GM10266 (cell line): ENCODE data around the gene RNU1-3.
"Not testable (repeated sequence)": the region's sequence is repeated elsewhere in the genome, so short reads cannot be mapped to it uniquely, and the experiment has no call there.

Source experiments
- DNase-seq: peaks from one replicate; pipeline ENCODE4 v3.0.0; 2012; ENCODE audit errors: extremely low spot score
- CTCF ChIP-seq: IDR thresholded peaks from 2 replicates; pipeline ENCODE4 v1.5.1; 2012; ENCODE audit warnings: mild to moderate bottlenecking, low read depth; ENCODE audit not compliant: control insufficient read depth, insufficient read depth; ENCODE audit errors: missing control alignments

RNU1-3 gene

DNA sequence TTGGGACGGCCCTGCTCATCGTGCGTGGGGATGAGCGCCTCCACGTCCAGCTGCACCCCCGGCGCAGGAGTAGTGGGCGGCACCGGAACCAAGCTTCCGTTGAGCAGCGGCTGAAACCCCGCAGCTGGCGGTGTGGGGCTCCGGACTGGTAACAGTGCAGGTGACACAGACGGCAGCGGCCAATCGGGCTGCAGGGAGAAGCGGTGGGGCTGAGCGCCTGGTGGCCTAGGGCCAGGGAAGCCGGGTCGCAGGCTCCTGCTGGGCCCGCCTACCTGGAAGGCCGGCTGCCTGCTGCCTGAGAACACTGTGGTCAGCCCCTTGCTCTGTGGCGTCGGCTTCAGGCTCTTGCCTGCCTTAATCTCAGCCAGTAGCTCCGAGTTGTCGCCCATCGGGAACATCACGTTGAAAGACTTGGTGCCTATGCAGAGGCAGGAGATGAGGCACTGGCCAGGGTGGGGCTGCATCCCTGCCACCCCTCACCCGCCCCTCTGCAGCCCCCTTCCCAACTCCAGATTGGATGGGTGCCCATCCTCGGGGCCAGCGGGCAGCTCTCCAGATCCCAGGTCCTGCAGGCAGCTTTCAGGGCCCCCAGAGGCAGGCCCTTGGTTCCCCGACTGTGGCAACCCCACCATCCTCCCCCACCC is 29.9 kb upstream of the RNU1-3 start:
- DNase-seq = not testable (repeated sequence)

DNA sequence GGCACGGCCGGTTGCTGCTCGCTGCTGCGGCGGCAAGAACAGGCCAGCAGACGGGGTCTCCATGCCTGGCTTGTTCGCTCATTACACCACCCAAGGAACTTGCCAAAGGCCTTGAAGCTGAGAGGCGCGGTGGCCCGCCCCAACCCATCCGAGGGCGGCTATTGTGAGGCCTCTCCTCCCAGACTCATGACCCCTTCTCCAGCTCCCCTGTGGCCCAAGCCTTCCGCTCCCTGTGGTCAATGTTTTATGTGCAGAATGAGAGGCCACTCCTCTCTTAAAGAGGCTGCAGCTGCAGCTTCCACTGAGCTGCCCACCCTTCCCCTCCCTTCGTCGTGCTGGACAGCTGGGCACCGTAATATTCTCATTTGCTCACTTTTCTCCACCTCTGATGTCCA is 27.6 kb upstream of the RNU1-3 start:
- not testable (repeated sequence) for DNase-seq

DNA sequence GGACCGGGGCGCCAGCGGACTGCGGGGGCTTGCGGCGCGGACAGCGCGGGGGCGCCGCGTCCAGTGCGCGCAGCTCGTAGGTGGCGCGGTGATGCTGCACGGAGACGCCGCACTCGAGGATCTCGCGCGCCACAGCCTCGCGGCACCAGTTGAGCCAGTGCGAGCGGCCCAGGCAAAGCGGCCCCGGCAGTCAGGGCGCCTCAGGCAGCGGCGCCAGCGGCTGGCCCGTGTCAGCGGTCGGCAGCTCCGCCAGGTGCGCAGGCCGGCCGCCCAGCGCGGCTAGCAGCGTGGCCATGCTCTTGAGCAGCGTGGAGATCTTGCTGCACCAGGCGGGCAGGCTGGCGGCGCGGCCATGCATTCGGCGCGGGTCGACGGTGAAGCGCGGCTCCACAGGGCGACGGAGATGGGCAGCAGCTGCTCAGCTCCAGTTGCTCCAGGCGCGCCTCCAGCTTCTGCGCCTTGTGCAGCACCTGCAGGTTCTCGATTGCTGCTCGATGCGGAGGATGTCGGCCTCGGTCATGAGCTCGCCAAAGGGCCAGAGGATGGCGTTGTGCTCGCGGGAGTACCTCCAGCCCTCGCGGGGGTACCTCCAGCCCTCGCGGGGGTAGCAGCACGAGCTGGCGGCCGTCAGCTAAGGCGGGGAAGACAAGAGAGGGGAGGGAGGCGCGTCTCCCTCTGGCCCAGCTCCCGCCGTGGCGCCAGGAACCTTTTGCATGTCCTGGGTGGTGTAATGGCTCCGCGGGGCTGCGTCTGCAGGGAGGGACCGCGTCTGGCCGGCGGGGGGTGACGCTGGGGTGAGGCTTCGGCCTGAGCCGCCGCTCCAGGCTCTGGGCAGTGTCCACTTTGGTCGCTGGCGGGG is 26.9 kb upstream of the RNU1-3 start:
- not testable (repeated sequence) for DNase-seq

- not testable (repeated sequence) for DNase-seq
These were observed 26.1 kb upstream of the RNU1-3 start for GRCh38 chr1:16692717-16693448.

GRCh38 chr1:16692283-16692682 is 25.5 kb upstream of the RNU1-3 start:
- DNase-seq = not testable (repeated sequence)

DNA sequence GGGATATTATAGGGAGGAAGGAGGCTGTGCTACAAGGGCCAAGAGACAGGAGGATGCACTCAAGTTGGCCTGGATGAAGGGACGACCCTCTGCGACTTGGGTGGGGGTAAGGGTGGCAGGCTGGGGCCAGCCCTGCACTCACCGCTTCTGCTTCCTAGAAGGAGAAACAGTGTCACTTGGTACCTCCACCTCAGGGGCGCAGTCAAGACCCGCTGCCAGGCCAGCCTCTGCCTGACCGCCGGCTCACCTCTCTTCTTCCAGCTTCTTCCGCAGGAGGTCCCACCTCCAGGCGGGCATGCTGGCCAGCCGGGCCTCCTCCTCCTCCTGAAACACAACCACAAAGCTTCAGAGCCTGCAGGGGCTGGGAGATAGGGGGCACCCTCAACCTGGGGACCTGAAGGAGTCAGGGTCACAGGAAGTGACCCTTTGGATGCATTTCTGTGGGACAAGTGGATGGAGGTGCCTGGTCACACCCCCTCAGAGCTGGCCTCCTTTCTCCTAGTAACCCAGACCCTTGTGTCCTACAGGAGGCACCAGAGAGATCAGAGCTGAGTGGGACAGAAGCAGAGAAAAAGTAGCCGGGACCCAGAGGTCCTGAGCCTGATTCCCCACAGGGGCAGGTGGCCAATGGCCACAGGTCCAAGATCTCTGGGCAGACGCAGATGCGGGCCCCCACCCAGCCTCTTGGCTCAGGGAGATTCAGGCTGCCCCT is 24.4 kb upstream of the RNU1-3 start:
- not testable (repeated sequence) for DNase-seq

- DNase-seq = not testable (repeated sequence)
These were observed 20.5 kb upstream of the RNU1-3 start for GRCh38 chr1:16687132-16687800.

DNA sequence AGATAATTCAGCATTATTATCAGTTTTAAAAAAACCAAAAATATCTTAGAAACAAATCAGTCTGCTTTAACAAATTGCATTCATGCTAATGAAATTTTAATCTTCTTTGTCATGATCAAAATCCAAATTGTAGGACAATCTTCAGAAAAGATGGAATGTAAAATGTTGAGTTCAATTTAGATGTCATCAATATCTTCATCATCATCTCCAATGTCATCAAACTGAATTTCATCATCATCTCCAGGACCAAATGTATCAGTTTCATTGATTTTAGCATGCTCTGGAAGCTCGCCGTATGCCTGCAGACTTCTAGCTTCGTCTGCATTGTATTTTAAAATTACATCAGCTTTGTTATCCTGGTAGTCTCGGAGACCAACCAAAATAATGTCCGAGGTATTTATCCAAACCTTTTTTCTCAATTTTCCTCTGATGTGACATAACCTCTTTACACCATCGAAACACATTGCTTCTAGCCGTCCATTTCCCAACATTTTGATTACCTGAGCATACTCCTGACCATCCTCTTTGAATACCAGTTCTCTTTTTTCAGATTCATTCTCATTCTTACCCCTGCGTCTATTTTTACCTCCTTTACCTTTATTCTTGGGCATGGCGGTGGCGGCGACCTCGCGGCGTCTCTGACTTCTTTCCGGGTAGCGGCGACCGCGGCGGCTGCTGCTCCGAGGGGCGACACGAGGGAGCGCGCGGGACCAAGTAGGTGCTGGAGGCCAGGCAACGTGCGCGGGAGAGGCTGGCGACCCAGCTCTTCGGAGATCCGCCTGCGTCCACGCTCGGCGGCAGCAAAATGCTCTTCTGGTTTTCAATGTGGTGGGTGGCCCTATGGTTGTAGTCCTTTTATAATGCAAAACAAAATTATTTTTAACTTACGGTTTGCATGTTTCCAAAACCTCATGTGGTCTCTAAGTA is 19.0 kb upstream of the RNU1-3 start:
- DNase-seq = not testable (repeated sequence)

- TF ChIP-seq CTCF = peak; percentile 9
- not testable (repeated sequence) for DNase-seq
These were observed 18.1 kb upstream of the RNU1-3 start for GRCh38 chr1:16684738-16685337.

GRCh38 chr1:16684152-16684551 is 17.4 kb upstream of the RNU1-3 start:
- DNase-seq = not testable (repeated sequence)

DNA sequence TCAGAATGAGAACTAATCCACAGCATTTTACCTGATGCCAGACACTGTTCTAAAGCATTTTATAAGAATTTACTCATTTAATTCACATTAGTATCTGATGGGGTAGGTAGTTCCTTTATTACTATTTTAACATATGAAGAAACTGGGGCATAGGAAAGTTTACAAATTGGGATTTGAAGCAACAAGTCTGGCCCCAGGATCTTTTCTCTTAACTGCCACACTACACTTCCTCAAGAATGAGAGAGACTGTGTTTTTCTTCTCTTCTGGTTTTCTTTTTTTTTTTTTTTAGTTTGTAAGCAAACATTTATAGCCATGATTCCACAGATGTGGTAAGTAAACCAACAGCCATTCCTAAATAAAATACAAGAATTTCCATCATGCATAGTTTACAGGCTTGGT is 16.1 kb upstream of the RNU1-3 start:
- DNase-seq = not testable (repeated sequence)

DNA sequence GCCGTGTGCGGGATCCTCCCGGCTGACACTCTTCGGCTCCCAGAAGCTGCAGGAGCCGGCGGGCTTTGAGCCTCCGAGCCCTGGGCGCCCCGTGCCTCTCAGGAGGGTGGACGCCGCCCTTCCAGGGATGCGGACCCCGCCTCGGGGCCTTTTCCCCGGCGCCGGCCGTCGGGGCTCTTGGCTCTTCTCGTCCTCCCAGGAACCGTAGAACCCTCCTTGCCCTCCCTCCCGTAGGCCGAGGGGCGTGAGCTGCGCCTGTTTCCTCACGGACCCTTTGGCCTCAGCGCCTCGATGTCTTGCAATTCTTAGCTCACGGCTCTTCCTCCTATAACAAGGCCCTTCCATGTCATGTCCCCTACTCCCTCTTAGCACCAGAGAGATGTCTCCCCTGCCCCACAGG is 13.6 kb upstream of the RNU1-3 start:
- not testable (repeated sequence) for DNase-seq
